Activated B cell treated with CpG ODN at 0.5 μM for 24 hours (primary cell): Measurements from ENCODE around the gene LRBA. TPM values are rescaled to one million over a fixed set of nuclear protein-coding genes. Genes with fewer than 3 reads are reported as not detected.

Experiments
- ATAC-seq: fragments of 200-7000 bp; cut with Tn5 transposase; one replicate; pipeline ENCODE4 v1.10.0; 2021; ENCODE audit warnings: low read depth, mild to moderate bottlenecking, moderate library complexity
- CTCF ChIA-PET: fragments of 350-600 bp; sonication (Branson Sonifier 250); formaldehyde crosslinking; loops from one replicate; lab custom pipeline; 2021; ENCODE audit warnings: antibody characterized with exemption; lab: Charles Lee
- POLR2A ChIA-PET: fragments of 350-600 bp; sonication (Branson Sonifier 250); formaldehyde crosslinking; loops from one replicate; lab custom pipeline; 2021; ENCODE audit warnings: antibody characterized with exemption; lab: Charles Lee
- DNase-seq: peaks from one replicate; pipeline ENCODE4 v3.0.0; 2022
- H3K27ac Mint-ChIP-seq: one replicate; pipeline ENCODE4 v1.8.0; 2020; ENCODE audit warnings: mixed read lengths
- H3K27me3 Mint-ChIP-seq: one replicate; pipeline ENCODE4 v1.8.0; 2021; ENCODE audit warnings: mixed read lengths
- H3K36me3 Mint-ChIP-seq: one replicate; pipeline ENCODE4 v1.8.0; 2021; ENCODE audit warnings: low read depth, mixed read lengths
- H3K4me1 Mint-ChIP-seq: one replicate; pipeline ENCODE4 v1.8.0; 2021; ENCODE audit warnings: mixed read lengths
- H3K4me3 Mint-ChIP-seq: one replicate; pipeline ENCODE4 v1.8.0; 2020; ENCODE audit warnings: mild to moderate bottlenecking, mixed read lengths
- H3K9me3 Mint-ChIP-seq: one replicate; pipeline ENCODE4 v1.8.0; 2020; ENCODE audit warnings: mixed read lengths
- CTCF ChIP-seq: fragments of 200-600 bp; IDR thresholded peaks from one replicate; pipeline ENCODE4 v1.8.0; 2022; ENCODE audit warnings: antibody characterized with exemption, mild to moderate bottlenecking
- intact Hi-C: fragments of 100-400 bp; cut with micrococcal nuclease; formaldehyde crosslinking; loops from one replicate; pipeline ENCODE4 v1.15.1; 2024
- total RNA-seq: library from RNA; stranded (reverse); gene quantifications from 2 replicates; pipeline ENCODE4 v1.2.3, GENCODE V29; 2022

The LRBA gene
- total RNA-seq, 1 donor from 2014 or later, result 66.5 TPM

GRCh38 chr4:150355858-150356455 is 659.1 kb downstream of the LRBA start:
- Mint-ChIP-seq H3K36me3 (peaks cover 1% of the 10 kb centered on the region), H3K27ac (no peak overlapping the region), H3K27me3 (no peaks in the 10 kb centered on the region), H3K4me3 (no peak overlapping the region), H3K9me3 (no peaks in the 10 kb centered on the region), H3K4me1 (no peaks in the 10 kb centered on the region)
- ChIA-PET CTCF (interaction anchor here (0.6 kb wide), 1 partner anchor 34 kb away, joined by 4 read pairs; no protein-coding TSS in a partner anchor), POLR2A (no interaction called here)
- ATAC-seq, result no peak
- DNase-seq, result no peak
- intact Hi-C loops, result no loop called here
- no peak for TF ChIP-seq CTCF

- ChIA-PET POLR2A (no interaction called here), CTCF (interaction anchor here (0.6 kb wide), 1 partner anchor 35 kb away, joined by 4 read pairs; no protein-coding TSS in a partner anchor)
- no peak for DNase-seq
- H3K9me3 Mint-ChIP-seq, result no peaks in the 10 kb centered on the region
- H3K36me3 Mint-ChIP-seq, result peaks cover 1% of the 10 kb centered on the region
- no peak overlapping the region for H3K4me3 Mint-ChIP-seq
- intact Hi-C loops, result no loop called here
- TF ChIP-seq CTCF, result no peak
- H3K27me3 Mint-ChIP-seq, result no peaks in the 10 kb centered on the region
- H3K4me1 Mint-ChIP-seq, result no peaks in the 10 kb centered on the region
- no peak overlapping the region for H3K27ac Mint-ChIP-seq
- no peak for ATAC-seq
These were observed 659.7 kb downstream of the LRBA start for GRCh38 chr4:150355418-150355817.

- CTCF ChIA-PET, result no interaction called here
- Mint-ChIP-seq H3K27ac (no peak overlapping the region), H3K4me1 (no peaks in the 10 kb centered on the region), H3K27me3 (no peaks in the 10 kb centered on the region), H3K4me3 (no peak overlapping the region), H3K9me3 (no peaks in the 10 kb centered on the region), H3K36me3 (peaks cover 5% of the 10 kb centered on the region)
- no peak for TF ChIP-seq CTCF
- ATAC-seq (no peak), DNase-seq (no peak)
- POLR2A ChIA-PET, result no interaction called here
- intact Hi-C loops, result no loop called here
These were observed 660.8 kb downstream of the LRBA start for GRCh38 chr4:150354214-150354796.

- H3K36me3 Mint-ChIP-seq, result peaks cover 27% of the 10 kb centered on the region
- ChIA-PET POLR2A (no interaction called here), CTCF (no interaction called here)
- ATAC-seq (no peak), DNase-seq (no peak)
- no peaks in the 10 kb centered on the region for H3K27me3 Mint-ChIP-seq
- no peak overlapping the region for H3K4me3 Mint-ChIP-seq
- H3K9me3 Mint-ChIP-seq, result no peaks in the 10 kb centered on the region
- intact Hi-C loops, result no loop called here
- no peak for TF ChIP-seq CTCF
- no peaks in the 10 kb centered on the region for H3K4me1 Mint-ChIP-seq
- no peak overlapping the region for H3K27ac Mint-ChIP-seq
These were observed 667.0 kb downstream of the LRBA start for GRCh38 chr4:150348079-150348478.

GRCh38 chr4:150345207-150345744 is 669.8 kb downstream of the LRBA start:
- Mint-ChIP-seq H3K36me3 (peaks cover 35% of the 10 kb centered on the region), H3K27ac (no peak overlapping the region), H3K27me3 (no peaks in the 10 kb centered on the region), H3K9me3 (no peaks in the 10 kb centered on the region), H3K4me1 (no peaks in the 10 kb centered on the region), H3K4me3 (no peak overlapping the region)
- ATAC-seq, result no peak
- no peak for DNase-seq
- ChIA-PET CTCF (no interaction called here), POLR2A (no interaction called here)
- no peak for TF ChIP-seq CTCF
- intact Hi-C loops, result no loop called here
